Nephron progenitor cell (in vitro differentiated cells): ENCODE data around the gene CFTR.
"Not testable (repeated sequence)": the region's sequence is repeated elsewhere in the genome, so short reads cannot be mapped to it uniquely, and the experiment has no call there.

ENCODE experiments used
- DNase-seq: peaks from one replicate; pipeline ENCODE4 v3.0.0; 2021
- H3K27ac Mint-ChIP-seq: 2 replicates; pipeline ENCODE4 v1.8.0; 2021; ENCODE audit warnings: mild to moderate bottlenecking, moderate library complexity, mixed read lengths
- H3K27me3 Mint-ChIP-seq: 2 replicates; pipeline ENCODE4 v1.8.0; 2021; ENCODE audit warnings: mild to moderate bottlenecking, low read depth, mixed read lengths; ENCODE audit not compliant: poor library complexity
- H3K36me3 Mint-ChIP-seq: 2 replicates; pipeline ENCODE4 v1.8.0; 2021; ENCODE audit warnings: low read depth, mixed read lengths
- H3K4me1 Mint-ChIP-seq: 2 replicates; pipeline ENCODE4 v1.8.0; 2021; ENCODE audit warnings: mixed read lengths
- H3K4me3 Mint-ChIP-seq: 2 replicates; pipeline ENCODE4 v1.8.0; 2021; ENCODE audit warnings: mild to moderate bottlenecking, moderate library complexity, mixed read lengths
- H3K9me3 Mint-ChIP-seq: 2 replicates; pipeline ENCODE4 v1.8.0; 2021; ENCODE audit warnings: mild to moderate bottlenecking, moderate library complexity, mixed read lengths
- TF ChIP-seq, protein P1 (sequence below): fragments of 200-600 bp; sonication (generic); IDR thresholded peaks from 2 replicates; pipeline ENCODE4 v1.5.0; 2021; ENCODE audit warnings: antibody characterized with exemption

CFTR gene

DNA sequence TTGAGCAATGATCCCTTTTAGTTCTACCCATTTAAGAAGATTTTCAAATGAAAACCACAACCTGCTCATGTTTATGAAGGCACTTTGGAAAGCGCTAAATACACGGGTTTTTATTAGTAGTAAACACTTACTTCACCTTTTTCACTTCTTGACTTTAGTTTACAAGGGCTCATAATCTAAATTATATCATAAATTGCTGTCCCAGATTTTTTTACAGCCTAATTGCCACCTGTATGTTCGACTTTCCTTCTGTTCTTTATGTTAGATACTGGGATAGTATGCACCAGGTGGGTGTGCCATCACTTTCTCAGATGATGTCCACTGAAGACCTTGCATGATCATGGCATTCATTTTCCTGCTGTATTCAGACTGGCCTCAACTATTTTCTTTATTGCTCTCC lies 22.5 kb downstream of the CFTR start:
- H3K36me3 Mint-ChIP-seq = no peaks in the 10 kb centered on the region
- TF ChIP-seq, protein P1, sequence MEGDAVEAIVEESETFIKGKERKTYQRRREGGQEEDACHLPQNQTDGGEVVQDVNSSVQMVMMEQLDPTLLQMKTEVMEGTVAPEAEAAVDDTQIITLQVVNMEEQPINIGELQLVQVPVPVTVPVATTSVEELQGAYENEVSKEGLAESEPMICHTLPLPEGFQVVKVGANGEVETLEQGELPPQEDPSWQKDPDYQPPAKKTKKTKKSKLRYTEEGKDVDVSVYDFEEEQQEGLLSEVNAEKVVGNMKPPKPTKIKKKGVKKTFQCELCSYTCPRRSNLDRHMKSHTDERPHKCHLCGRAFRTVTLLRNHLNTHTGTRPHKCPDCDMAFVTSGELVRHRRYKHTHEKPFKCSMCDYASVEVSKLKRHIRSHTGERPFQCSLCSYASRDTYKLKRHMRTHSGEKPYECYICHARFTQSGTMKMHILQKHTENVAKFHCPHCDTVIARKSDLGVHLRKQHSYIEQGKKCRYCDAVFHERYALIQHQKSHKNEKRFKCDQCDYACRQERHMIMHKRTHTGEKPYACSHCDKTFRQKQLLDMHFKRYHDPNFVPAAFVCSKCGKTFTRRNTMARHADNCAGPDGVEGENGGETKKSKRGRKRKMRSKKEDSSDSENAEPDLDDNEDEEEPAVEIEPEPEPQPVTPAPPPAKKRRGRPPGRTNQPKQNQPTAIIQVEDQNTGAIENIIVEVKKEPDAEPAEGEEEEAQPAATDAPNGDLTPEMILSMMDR = no peak
- no peaks in the 10 kb centered on the region for H3K4me1 Mint-ChIP-seq
- no peak for DNase-seq
- no peaks in the 10 kb centered on the region for H3K27me3 Mint-ChIP-seq
- no peaks in the 10 kb centered on the region for H3K9me3 Mint-ChIP-seq
- no peak overlapping the region for H3K27ac Mint-ChIP-seq
- H3K4me3 Mint-ChIP-seq = no peak overlapping the region

DNA sequence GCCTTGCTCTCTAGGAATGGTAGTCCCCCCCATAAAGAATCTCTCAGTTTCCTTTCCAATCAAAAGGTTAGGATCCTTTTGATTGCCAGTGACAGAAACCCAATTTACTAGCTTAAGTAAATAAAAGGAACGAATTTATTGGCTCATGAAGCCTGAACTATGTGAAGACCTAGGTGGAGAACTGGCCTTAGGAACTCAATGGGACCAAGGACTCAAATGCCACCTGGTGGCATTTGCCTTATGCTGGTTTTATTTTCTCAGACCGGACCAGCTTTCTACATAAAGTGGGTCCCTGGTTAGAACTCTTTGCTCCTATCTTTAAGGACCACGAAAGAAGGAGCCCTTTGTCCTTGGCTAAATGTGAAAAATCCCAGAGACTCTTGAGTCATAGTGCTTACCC lies 25.4 kb downstream of the CFTR start:
- Mint-ChIP-seq H3K36me3 (no peaks in the 10 kb centered on the region), H3K27me3 (no peaks in the 10 kb centered on the region), H3K4me3 (no peak overlapping the region), H3K4me1 (no peaks in the 10 kb centered on the region), H3K27ac (no peak overlapping the region), H3K9me3 (no peaks in the 10 kb centered on the region)
- TF ChIP-seq, protein P1 = no peak
- no peak for DNase-seq

DNA sequence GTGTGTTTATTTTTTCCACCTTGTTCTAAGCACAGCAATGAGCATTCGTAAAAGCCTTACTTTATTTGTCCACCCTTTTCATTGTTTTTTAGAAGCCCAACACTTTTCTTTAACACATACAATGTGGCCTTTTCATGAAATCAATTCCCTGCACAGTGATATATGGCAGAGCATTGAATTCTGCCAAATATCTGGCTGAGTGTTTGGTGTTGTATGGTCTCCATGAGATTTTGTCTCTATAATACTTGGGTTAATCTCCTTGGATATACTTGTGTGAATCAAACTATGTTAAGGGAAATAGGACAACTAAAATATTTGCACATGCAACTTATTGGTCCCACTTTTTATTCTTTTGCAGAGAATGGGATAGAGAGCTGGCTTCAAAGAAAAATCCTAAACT lies 28.9 kb downstream of the CFTR start:
- Mint-ChIP-seq H3K36me3 (no peaks in the 10 kb centered on the region), H3K27me3 (no peaks in the 10 kb centered on the region), H3K4me3 (no peak overlapping the region), H3K27ac (no peak overlapping the region), H3K9me3 (no peaks in the 10 kb centered on the region), H3K4me1 (no peaks in the 10 kb centered on the region)
- no peak for DNase-seq
- TF ChIP-seq, protein P1 = no peak

DNA sequence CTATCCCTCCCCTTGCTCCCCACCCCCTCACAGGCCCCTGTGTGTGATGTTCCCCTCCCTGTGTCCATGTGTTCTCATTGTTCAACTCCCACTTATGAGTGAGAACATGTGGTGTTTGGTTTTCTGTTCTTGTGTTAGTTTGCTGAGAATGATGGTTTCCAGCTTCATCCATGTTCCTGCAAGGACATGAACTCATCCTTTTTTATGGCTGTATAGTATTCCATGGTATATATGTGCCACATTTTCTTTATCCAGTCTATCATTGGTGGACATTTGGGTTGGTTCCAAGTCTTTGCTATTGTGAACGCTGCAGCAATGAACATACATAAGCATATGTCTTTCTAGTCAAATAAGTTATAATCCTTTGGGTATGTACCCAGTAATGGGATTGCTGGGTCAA lies 37.4 kb downstream of the CFTR start:
- H3K4me3 Mint-ChIP-seq, DNase-seq, H3K4me1 Mint-ChIP-seq, H3K27me3 Mint-ChIP-seq, H3K9me3 Mint-ChIP-seq, H3K36me3 Mint-ChIP-seq, H3K27ac Mint-ChIP-seq: not testable (repeated sequence)

DNA sequence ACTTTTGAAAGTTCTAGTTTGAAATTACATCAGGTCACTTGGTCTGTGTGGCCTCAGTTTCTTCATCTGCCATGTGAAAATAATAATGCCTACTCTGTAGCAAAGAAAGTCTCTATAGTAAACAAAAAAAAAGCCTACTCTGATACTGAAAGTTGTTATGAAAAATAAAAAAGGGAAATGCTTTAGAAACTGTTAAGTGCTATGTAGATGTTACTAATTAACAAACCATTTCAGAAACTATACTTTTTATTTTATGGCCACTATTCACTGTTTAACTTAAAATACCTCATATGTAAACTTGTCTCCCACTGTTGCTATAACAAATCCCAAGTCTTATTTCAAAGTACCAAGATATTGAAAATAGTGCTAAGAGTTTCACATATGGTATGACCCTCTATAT lies 50.6 kb downstream of the CFTR start:
- TF ChIP-seq, protein P1 = no peak
- peaks cover 3% of the 10 kb centered on the region for H3K27me3 Mint-ChIP-seq
- no peaks in the 10 kb centered on the region for H3K4me1 Mint-ChIP-seq
- H3K36me3 Mint-ChIP-seq = no peaks in the 10 kb centered on the region
- H3K4me3 Mint-ChIP-seq = no peak overlapping the region
- DNase-seq = no peak
- no peak overlapping the region for H3K27ac Mint-ChIP-seq
- H3K9me3 Mint-ChIP-seq = no peaks in the 10 kb centered on the region

DNA sequence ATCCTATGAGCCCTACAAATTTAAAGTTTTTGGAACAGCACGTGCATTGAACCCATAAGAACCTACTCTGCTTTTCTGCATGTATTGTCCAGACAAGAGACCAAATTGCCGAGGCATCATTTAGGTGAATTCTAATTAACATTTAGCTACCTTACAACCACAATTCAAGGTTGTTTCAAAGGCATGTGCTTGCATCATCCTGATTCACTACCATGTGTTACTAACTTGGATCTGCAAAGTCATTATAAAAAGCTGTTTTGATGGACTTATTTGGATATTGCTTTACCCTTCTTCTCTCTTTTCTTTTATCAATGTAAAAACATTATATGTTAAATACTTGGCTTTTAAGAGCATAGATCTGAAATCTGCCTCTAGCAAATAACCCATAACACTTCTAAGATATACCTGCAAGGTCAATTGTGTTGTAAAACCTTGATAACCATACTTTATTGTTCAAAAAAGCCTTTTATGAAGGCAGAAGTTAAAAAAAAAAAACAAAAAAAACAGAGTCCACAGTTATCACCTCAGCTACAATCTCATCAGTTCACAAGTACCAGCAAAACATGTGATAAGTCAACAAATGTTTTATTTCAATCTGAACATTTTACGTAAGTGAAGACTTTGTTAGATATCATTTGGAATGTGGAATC lies 51.9 kb downstream of the CFTR start:
- Mint-ChIP-seq H3K36me3 (no peaks in the 10 kb centered on the region), H3K27me3 (peaks cover 3% of the 10 kb centered on the region), H3K4me1 (no peaks in the 10 kb centered on the region), H3K27ac (no peak overlapping the region), H3K4me3 (no peak overlapping the region), H3K9me3 (no peaks in the 10 kb centered on the region)
- TF ChIP-seq, protein P1 = no peak
- DNase-seq = no peak
